Activated CD4-positive, CD25-positive, alpha-beta regulatory T cell treated with anti-CD3 and anti-CD28 coated beads, Interleukin-2, amount 50 U/mL, for 16 hours (primary cell): Measurements from ENCODE around the gene GPHA2.
A peak's percentile ranks its signal among the peaks of the same experiment; 100 is the strongest.

ENCODE experiments used
- DNase-seq: peaks from one replicate; pipeline ENCODE4 v3.0.0-alpha.2; 2020; ENCODE audit warnings: low read depth, low spot score

GPHA2 gene

GRCh38 chr11:64930340-64930739, 5.4 kb downstream of the GPHA2 start:
- DNase-seq = no peak

- DNase-seq = no peak
These were observed 6.1 kb downstream of the GPHA2 start for GRCh38 chr11:64929625-64930024.

DNA sequence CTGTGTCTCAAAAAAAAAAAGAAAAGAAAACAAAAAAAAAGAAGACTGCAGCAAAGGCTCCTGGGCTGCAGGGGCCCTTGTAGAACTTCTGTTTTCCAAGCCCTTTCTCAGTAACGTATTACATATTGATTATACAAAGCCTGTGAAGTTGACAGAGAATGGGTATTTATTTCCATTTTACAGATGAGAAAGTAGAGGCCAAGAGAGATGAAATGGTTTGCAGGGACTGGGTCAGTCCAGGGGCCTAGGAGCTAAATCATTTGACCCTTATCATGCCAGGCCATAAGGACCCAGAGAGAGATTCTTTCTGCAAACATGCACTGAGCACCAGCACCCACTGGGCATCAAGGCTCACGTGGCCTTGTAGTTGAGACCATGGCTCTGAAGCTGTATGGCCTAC, 6.7 kb downstream of the GPHA2 start:
- no peak for DNase-seq

DNA sequence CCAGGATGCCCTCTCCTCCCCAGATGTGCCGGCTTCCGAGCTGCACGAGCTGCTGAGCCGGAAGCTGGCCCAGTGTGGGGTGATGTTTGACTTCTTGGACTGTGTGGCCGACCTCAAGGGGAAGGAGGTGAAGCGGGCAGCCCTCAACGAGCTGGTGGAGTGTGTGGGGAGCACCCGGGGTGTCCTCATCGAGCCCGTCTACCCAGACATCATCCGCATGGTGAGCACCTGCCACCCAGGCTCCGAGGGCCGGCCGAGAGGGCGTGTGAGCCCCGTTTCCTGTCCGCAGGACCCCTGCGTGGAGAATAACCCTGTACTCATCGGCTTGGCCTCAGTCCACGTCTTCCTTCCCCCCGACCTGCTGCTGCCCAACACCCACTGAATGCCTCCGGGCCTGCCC, 9.0 kb downstream of the GPHA2 start:
- DNase-seq = no peak

- DNase-seq = no peak
These were observed 9.9 kb downstream of the GPHA2 start for GRCh38 chr11:64925536-64926436.

DNA sequence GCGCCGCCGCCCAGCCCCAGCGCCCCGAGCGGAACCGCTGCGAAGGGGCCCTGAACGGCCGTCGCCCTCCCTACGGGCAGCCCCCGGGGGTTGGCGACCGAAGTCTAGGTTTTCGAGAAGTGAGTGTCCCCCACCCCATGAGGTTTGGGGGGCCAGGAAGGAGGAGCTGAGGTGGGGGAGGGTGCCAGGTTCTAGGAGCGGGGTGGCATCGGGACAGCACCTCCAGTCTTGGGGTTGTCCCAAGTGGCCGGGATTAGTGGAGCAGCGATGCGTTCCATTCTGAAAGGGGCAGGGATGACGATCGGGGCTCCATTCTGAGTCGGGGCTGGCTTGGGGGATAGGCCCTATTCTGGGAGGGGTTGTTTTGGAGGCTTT, 10.8 kb downstream of the GPHA2 start:
- no peak for DNase-seq

DNA sequence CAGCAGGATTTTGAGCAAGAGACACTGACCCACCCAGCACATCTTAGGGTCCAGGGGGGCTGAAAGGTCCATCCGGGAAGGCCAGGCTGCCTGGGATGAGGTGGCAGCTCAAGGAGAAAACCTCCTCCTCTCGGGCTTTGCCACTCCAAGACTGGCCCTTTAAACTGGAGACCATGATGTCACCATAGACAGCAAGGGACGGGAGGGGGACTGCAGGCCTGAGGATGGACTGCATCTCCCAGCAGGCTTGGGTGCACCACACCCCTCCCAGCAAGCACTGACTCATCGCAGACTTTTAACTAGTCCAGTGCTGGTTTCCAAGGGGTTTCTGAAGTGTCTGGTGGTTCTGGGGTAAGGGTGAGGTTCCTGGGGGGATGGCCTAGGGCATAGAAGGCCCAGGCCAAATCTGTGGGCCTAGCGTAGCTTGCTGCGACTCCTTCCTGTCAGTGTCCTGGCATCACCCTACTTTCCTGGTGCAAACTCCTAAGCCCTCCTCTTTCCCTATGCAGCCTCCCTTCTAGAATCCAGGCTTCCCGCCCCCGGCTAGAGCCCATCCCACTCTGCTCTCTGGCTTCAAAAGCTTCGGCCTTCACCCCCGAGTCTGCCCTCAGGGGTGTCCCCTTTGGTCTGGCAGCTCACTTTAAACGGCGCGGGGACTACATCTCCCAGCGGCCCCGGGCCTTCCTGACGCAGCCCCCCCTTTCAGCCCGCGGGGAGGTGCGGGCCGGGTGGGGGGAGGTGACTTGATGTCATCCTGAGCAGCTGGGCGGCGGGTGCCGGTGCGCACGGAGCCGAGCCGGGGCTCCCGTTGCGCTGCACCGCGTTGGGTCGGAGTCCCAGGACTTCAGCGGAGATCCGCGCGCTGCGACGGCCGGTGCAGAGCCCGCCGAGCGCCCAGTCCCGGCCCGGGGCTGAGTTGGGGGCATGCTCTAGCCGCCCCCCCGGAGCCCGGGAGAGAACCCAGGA, 11.5 kb downstream of the GPHA2 start, which contains the start of gene PPP2R5B:
TSS of gene PPP2R5B (plus strand) at position 746 of the 966 bp plus-strand sequence. CDS start 1,046 bp downstream, outside the sequence.
- DNase-seq = peak; percentile 86

- no peak for DNase-seq
These were observed 12.5 kb downstream of the GPHA2 start for GRCh38 chr11:64923151-64923661.

- no peak for DNase-seq
These were observed 14.3 kb downstream of the GPHA2 start for GRCh38 chr11:64921384-64921783.

GRCh38 chr11:64920124-64920523, 15.6 kb downstream of the GPHA2 start:
- no peak for DNase-seq

GRCh38 chr11:64919627-64920026, 16.1 kb downstream of the GPHA2 start:
- no peak for DNase-seq

GRCh38 chr11:64918017-64918416, 17.7 kb downstream of the GPHA2 start:
- DNase-seq = no peak

DNA sequence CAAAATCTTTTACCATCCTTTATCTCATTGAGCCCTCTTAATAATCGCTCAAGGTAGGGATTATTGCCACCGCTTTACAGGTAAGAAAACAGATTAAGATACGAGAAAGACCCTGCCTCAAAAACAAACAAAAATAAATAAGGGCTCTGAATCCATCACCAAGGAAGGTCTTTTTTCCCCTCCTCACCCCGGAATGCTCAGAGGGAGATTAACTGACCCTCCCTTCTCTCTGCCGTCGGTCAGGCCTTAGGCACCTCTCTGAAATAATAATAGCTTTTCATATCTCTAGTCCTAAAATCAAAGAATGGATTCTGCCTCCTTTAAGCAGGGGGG, 18.1 kb downstream of the GPHA2 start:
- DNase-seq = no peak

GRCh38 chr11:64916775-64917662, 18.7 kb downstream of the GPHA2 start, which contains the start of gene ATG2A:
ATG2A (minus strand) TSS chr11:64917209; CDS start chr11:64917135, 74 bp downstream.
- DNase-seq = peak; percentile 98

DNA sequence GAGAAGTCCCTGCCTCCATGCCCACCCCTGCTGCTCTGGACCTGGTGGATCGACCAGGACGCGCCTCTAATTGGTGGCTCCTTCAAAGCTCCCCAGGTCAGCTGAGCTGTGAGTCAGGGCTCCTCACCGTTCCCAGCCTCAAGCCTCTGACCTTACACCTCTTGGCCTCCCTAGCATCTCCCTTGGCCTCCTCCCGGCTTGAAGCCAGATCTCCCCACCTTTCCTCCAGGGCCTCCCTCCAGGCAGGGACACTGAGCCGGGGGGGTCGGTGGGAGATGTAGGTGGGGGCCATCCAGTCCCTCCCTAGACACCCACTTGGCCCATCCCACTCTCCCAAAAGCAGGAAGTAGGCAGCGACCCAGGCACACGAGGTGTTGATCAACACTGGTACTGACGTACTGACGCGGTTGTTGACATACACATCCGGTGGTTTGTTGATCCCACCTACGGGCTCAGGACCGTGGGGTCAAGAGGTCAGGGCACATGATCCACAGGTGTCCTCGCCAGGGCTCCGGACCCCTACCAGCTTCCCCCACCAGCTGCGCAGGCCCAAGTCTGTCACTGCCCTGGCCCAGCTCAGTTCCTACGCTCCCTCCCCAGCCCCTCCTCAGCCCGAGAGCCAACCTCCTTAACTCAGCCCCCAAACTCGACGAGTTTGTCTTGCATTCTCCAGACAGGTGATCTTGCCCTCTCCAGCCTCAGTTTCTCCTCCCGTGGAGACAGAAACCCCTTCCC, 19.5 kb downstream of the GPHA2 start:
- no peak for DNase-seq

GRCh38 chr11:64915376-64915887, 20.3 kb downstream of the GPHA2 start:
- no peak for DNase-seq

GRCh38 chr11:64914123-64914522, 21.6 kb downstream of the GPHA2 start:
- no peak for DNase-seq

GRCh38 chr11:64913171-64913727, 22.4 kb downstream of the GPHA2 start:
- DNase-seq = no peak

DNA sequence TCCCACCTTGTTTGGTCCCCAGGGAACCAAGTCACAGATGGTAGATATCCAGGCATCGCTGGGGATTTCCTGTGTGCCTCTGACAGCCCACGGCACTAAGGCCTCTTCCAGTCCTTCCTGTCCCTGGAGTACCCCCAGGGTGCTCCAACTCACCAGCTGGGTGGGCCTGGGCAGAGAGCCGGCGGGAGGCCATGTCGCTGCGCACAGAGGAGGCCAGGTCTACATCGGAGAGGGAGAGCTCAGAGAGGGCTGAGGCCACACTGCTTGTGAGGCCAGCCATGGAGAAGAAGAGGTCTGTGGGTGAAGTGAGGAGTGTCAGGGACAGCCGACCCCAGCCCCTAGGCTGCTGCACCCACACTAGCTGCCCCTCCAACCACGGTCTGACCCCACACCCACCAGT, 24.0 kb downstream of the GPHA2 start:
- no peak for DNase-seq

GRCh38 chr11:64911142-64911541, 24.6 kb downstream of the GPHA2 start:
- no peak for DNase-seq
